NCI-H146 treated with DMSO at 0.1 percent for 48 hours (cell line): ENCODE results near the gene AK8.

Experiments used
- DNase-seq: peaks from one replicate; lab custom pipeline; 2025; ENCODE audit not compliant: unreplicated experiment; lab: John Stamatoyannopoulos, UW

Gene AK8

GRCh38 chr9:132800038-132800648 is 77.9 kb downstream of the AK8 start:
- DNase-seq = peak; percentile 29

- DNase-seq = peak; percentile 30
Observed at GRCh38 chr9:132798817-132799790, 79.0 kb downstream of the AK8 start.

GRCh38 chr9:132797861-132798659 is 80.0 kb downstream of the AK8 start:
- no peak for DNase-seq

GRCh38 chr9:132795511-132796303 is 82.4 kb downstream of the AK8 start:
- DNase-seq = no peak

GRCh38 chr9:132794730-132795380 is 83.2 kb downstream of the AK8 start:
- DNase-seq = no peak

- DNase-seq = no peak
Observed at GRCh38 chr9:132793606-132794580, 84.2 kb downstream of the AK8 start.

GRCh38 chr9:132792547-132792946 is 85.5 kb downstream of the AK8 start:
- no peak for DNase-seq

GRCh38 chr9:132791699-132792240 is 86.3 kb downstream of the AK8 start:
- DNase-seq = no peak

- no peak for DNase-seq
Observed at GRCh38 chr9:132789719-132790118, 88.4 kb downstream of the AK8 start.

GRCh38 chr9:132788378-132788777 is 89.7 kb downstream of the AK8 start:
- no peak for DNase-seq

GRCh38 chr9:132787748-132788159 is 90.3 kb downstream of the AK8 start:
- DNase-seq = no peak

- no peak for DNase-seq
Observed at GRCh38 chr9:132784286-132784830, 93.7 kb downstream of the AK8 start.

GRCh38 chr9:132783006-132783405 is 95.1 kb downstream of the AK8 start:
- DNase-seq = no peak

GRCh38 chr9:132782037-132782436 is 96.0 kb downstream of the AK8 start:
- no peak for DNase-seq

GRCh38 chr9:132780230-132781007 is 97.7 kb downstream of the AK8 start:
- DNase-seq = no peak

GRCh38 chr9:132776891-132777290 is 101.2 kb downstream of the AK8 start:
- no peak for DNase-seq

GRCh38 chr9:132776268-132776667 is 101.8 kb downstream of the AK8 start:
- no peak for DNase-seq

- no peak for DNase-seq
Observed at GRCh38 chr9:132775720-132776119, 102.4 kb downstream of the AK8 start.
